A673 (cell line): ENCODE data around the gene DIPK1B. TPM values are rescaled to one million over a fixed set of nuclear protein-coding genes. Genes with fewer than 3 reads are reported as not detected.

Experiments used
- BruUV-seq: library from RNA; stranded (reverse); fragments of 400-500 nt; replicated peaks from 2 replicates; lab custom pipeline; 2021; lab: Mats Ljungman, UMichigan
- CTCF ChIA-PET: fragments of 300-600 bp; sonication (Branson Sonifier 250); formaldehyde crosslinking; loops from one replicate; lab custom pipeline; 2022; ENCODE audit warnings: antibody characterized with exemption; lab: Charles Lee
- POLR2A ChIA-PET: fragments of 300-600 bp; sonication (Branson Sonifier 250); formaldehyde crosslinking; loops from one replicate; lab custom pipeline; 2022; ENCODE audit warnings: antibody characterized with exemption; ENCODE audit not compliant: low non-redundant PET; lab: Charles Lee
- DNase-seq: peaks from one replicate; pipeline ENCODE4 v3.0.0-alpha.2; 2015; ENCODE audit warnings: low spot score
- H3K27ac ChIP-seq: fragments of 200-600 bp; sonication (generic); 2 replicates; pipeline ENCODE4 v1.5.1; 2016; ENCODE audit warnings: mixed run types, low read depth, mild to moderate bottlenecking, mixed read lengths, antibody characterized with exemption, low read length; ENCODE audit not compliant: poor library complexity, severe bottlenecking
- H3K27me3 ChIP-seq: fragments of 200-600 bp; sonication (generic); replicated peaks from 2 replicates; pipeline ENCODE4 v1.6.1; 2017; ENCODE audit warnings: mixed run types, low read depth, mild to moderate bottlenecking, mixed read lengths, antibody characterized with exemption, low read length; ENCODE audit not compliant: insufficient read depth, poor library complexity
- H3K36me3 ChIP-seq: fragments of 200-600 bp; sonication (generic); 2 replicates; pipeline ENCODE4 v1.6.1; 2016; ENCODE audit warnings: mixed run types, mild to moderate bottlenecking, mixed read lengths, antibody characterized with exemption, low read length; ENCODE audit not compliant: insufficient read depth, poor library complexity, severe bottlenecking
- H3K4me1 ChIP-seq: fragments of 200-600 bp; sonication (generic); 2 replicates; pipeline ENCODE4 v1.6.1; 2017; ENCODE audit warnings: mixed run types, mild to moderate bottlenecking, mixed read lengths, antibody characterized with exemption, low read length; ENCODE audit not compliant: insufficient read depth, poor library complexity, severe bottlenecking
- H3K4me3 ChIP-seq: fragments of 200-600 bp; sonication (generic); 2 replicates; pipeline ENCODE4 v1.5.1; 2016; ENCODE audit warnings: low read depth, mixed run types, mild to moderate bottlenecking, mixed read lengths, low read length; ENCODE audit not compliant: poor library complexity, severe bottlenecking
- H3K9me3 ChIP-seq: fragments of 200-600 bp; sonication (generic); 2 replicates; pipeline ENCODE4 v1.6.1; 2016; ENCODE audit warnings: mixed run types, low read depth, mild to moderate bottlenecking, mixed read lengths, antibody characterized with exemption, low read length; ENCODE audit not compliant: poor library complexity, severe bottlenecking
- EZH2 ChIP-seq: fragments of 200-600 bp; sonication (generic); IDR thresholded peaks from 2 replicates; pipeline ENCODE4 v1.6.1; 2017; ENCODE audit warnings: borderline replicate concordance, low read depth, mild to moderate bottlenecking, mixed read lengths, antibody characterized with exemption, low read length; ENCODE audit not compliant: poor library complexity, severe bottlenecking
- intact Hi-C: fragments of 100-400 bp; cut with micrococcal nuclease; formaldehyde crosslinking; loops from one replicate; pipeline ENCODE4 v1.10.0; 2022; ENCODE audit not compliant: unreplicated experiment
- total RNA-seq: library from RNA; stranded (reverse); gene quantifications from 2 replicates; pipeline ENCODE4 v1.2.3, GENCODE V29; 2021
- TF ChIP-seq, protein P1 (sequence below): fragments of 300-800, 200-600 bp; sonication (generic); conservative IDR thresholded peaks from 2 replicates; pipeline ENCODE4 v1.5.1; 2017; ENCODE audit warnings: low read depth, mild to moderate bottlenecking, antibody characterized with exemption, low read length, moderate library complexity, mixed read lengths

The DIPK1B gene
- total RNA-seq, 1 experiment from 2014 or later, result 26.4 TPM

DNA sequence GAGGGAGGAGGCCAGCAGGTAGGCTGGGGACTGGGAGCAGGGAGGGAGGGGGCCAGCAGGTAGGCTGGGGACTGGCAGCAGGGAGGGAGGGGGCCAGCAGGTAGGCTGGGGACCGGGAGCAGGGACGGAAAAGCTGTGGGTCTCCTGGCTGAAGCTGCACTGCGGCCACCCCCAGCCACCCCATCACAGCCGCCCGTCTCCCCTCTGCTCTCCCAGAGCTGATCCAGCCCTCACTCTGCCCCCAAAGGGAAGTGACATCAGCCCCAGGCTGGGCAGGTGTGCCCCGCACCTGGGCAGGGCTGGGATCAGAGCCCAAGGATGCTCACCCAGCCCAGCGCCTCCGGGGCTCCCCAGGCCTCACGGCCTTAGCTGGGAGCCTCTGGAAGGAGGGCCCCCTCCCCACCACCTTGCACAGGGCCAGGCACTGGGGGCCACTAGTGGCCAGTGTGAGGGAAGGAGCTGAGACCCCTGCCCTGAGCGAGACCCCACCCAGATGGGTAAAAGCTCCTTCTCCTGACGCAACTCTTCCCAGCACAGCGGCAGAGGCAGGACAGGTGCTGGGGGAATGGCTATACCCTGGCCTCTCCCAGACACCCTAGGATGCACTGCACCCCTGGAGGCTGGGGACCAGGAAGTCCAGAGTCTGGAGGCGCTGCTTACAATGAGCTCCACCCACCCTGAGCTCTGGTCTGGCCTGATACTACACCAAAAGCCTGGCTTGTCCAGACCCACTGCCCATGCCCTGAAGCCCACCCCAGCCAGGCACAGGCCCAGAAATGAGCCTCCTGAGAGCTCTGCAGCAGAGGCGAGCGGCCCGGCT is 36.7 kb upstream of the DIPK1B start:
- Histone ChIP-seq H3K4me3 (no peak overlapping the region), H3K9me3 (no peaks in the 10 kb centered on the region), H3K4me1 (peaks cover 16% of the 10 kb centered on the region), H3K27ac (no peak overlapping the region), H3K27me3 (no peaks in the 10 kb centered on the region), H3K36me3 (peaks cover 9% of the 10 kb centered on the region)
- BruUV-seq, result no TSS peak
- no peak for DNase-seq
- TF ChIP-seq, protein P1, sequence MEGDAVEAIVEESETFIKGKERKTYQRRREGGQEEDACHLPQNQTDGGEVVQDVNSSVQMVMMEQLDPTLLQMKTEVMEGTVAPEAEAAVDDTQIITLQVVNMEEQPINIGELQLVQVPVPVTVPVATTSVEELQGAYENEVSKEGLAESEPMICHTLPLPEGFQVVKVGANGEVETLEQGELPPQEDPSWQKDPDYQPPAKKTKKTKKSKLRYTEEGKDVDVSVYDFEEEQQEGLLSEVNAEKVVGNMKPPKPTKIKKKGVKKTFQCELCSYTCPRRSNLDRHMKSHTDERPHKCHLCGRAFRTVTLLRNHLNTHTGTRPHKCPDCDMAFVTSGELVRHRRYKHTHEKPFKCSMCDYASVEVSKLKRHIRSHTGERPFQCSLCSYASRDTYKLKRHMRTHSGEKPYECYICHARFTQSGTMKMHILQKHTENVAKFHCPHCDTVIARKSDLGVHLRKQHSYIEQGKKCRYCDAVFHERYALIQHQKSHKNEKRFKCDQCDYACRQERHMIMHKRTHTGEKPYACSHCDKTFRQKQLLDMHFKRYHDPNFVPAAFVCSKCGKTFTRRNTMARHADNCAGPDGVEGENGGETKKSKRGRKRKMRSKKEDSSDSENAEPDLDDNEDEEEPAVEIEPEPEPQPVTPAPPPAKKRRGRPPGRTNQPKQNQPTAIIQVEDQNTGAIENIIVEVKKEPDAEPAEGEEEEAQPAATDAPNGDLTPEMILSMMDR, result no peak
- TF ChIP-seq EZH2, result no peak
- intact Hi-C loops, result no loop called here
- ChIA-PET POLR2A (no interaction called here), CTCF (no interaction called here)

DNA sequence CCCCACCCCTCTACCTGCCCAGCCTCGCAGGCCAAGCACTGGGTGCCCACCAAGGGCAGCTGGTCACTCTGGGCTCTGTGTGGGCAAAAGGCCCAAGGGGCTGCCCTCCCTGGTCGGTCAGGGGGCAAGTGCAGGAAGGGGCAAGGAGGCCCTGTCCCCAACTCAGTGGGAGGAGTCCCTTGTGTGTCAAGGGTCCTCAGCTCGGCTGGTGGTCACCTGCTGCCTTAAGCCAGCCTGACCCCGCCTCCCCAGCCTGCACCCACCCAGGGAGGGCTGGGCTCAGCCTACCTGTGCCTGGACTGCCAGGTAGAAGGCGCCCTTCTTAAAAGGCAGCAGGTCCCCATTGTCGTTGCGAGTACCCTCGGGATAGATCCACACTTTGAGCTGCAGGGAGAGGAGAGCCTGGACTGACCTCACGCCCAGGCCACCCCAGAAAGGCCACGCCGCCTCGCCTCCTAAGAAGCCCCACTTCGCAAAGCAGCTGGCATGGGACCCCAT is 36.0 kb upstream of the DIPK1B start:
- H3K27me3 ChIP-seq, result no peaks in the 10 kb centered on the region
- DNase-seq, result no peak
- H3K4me1 ChIP-seq, result peaks cover 16% of the 10 kb centered on the region
- CTCF ChIA-PET, result no interaction called here
- intact Hi-C loops, result no loop called here
- peaks cover 9% of the 10 kb centered on the region for H3K36me3 ChIP-seq
- BruUV-seq, result no TSS peak
- no peaks in the 10 kb centered on the region for H3K9me3 ChIP-seq
- no peak overlapping the region for H3K27ac ChIP-seq
- POLR2A ChIA-PET, result no interaction called here
- TF ChIP-seq EZH2, result no peak
- TF ChIP-seq, protein P1, result no peak
- no peak overlapping the region for H3K4me3 ChIP-seq

DNA sequence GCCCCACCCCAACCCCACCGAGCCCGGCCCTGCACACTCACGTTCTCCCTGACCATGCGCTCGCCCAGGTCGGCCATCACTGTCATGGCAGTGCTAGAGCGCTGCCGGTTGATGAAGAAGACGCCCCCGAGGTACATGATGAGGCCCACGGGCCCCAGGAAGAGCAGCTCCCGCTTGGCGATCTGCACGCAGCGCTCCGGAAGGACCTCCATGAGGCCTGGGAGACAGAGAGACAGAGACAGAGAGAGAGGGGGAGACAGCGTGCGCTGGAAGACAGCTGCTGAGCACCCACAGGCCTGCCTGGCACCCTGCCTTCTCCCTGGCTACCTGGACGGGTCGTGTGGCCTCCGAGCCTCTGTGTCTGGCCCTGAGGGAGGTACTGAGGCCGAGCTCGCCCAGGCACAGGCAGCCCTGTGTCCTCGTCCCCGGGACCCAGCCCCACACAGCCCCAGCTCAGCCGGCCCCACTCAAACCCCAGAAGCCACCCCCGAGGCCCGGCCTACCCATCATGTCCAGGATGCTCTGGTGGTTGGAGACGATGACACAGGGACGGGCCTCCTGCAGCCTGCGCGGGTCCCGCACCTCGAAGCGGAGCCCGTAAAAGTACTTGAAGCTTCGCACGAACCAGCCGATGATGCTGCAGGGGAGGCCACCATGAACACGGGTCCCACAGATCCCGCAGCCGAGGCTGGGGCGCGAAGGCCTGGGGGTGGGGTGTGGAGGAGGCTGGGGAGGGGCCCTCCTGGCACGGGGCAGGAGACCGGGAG is 35.3 kb upstream of the DIPK1B start:
- Histone ChIP-seq H3K4me3 (no peak overlapping the region), H3K36me3 (peaks cover 9% of the 10 kb centered on the region), H3K4me1 (peaks cover 16% of the 10 kb centered on the region), H3K27ac (no peak overlapping the region), H3K9me3 (no peaks in the 10 kb centered on the region), H3K27me3 (no peaks in the 10 kb centered on the region)
- ChIA-PET CTCF (no interaction called here), POLR2A (interaction anchor here (0.6 kb wide), 1 partner anchor 257 kb away, joined by 6 read pairs; no protein-coding TSS in a partner anchor)
- no peak for DNase-seq
- BruUV-seq, result no TSS peak
- intact Hi-C loops, result no loop called here
- TF ChIP-seq, protein P1, result no peak
- TF ChIP-seq EZH2, result no peak
